LNCaP clone FGC (cell line): ENCODE data around the gene SPOPL.

Experiments
- DNase-seq: peaks from one replicate; pipeline ENCODE4 v3.0.0-alpha.2; 2011; ENCODE audit warnings: low read depth
- H3K4me3 ChIP-seq: 2 replicates; pipeline ENCODE4 v1.5.1; 2011; ENCODE audit warnings: mild to moderate bottlenecking, low read depth, low read length, control low read depth
- CTCF ChIP-seq: IDR thresholded peaks from 2 replicates; pipeline ENCODE4 v1.5.1; 2012; ENCODE audit warnings: mild to moderate bottlenecking; ENCODE audit not compliant: control insufficient read depth, insufficient read depth; ENCODE audit errors: extremely low read depth

The SPOPL gene

GRCh38 chr2:138617026-138617425, 115.5 kb downstream of the SPOPL start:
- DNase-seq: no peak
- TF ChIP-seq CTCF: no peak
- no peak overlapping the region for H3K4me3 ChIP-seq

GRCh38 chr2:138618971-138619370, 117.4 kb downstream of the SPOPL start:
- TF ChIP-seq CTCF: no peak
- no peak overlapping the region for H3K4me3 ChIP-seq
- DNase-seq: no peak

- H3K4me3 ChIP-seq: no peak overlapping the region
- no peak for TF ChIP-seq CTCF
- no peak for DNase-seq
These were observed 118.9 kb downstream of the SPOPL start for GRCh38 chr2:138620431-138620830.

GRCh38 chr2:138621139-138621538, 119.6 kb downstream of the SPOPL start:
- no peak for TF ChIP-seq CTCF
- DNase-seq: no peak
- H3K4me3 ChIP-seq: no peak overlapping the region

GRCh38 chr2:138622613-138623012, 121.0 kb downstream of the SPOPL start:
- no peak for TF ChIP-seq CTCF
- DNase-seq: no peak

More at GRCh38 chr2:138622613-138623012, 121.0 kb downstream of the SPOPL start:
- H3K4me3 ChIP-seq: no peak overlapping the region
